Measurements from ENCODE around the gene ZMYND8.
"Not testable (repeated sequence)": the region's sequence is repeated elsewhere in the genome, so short reads cannot be mapped to it uniquely, and the experiment has no call there.

ZMYND8 gene

DNA sequence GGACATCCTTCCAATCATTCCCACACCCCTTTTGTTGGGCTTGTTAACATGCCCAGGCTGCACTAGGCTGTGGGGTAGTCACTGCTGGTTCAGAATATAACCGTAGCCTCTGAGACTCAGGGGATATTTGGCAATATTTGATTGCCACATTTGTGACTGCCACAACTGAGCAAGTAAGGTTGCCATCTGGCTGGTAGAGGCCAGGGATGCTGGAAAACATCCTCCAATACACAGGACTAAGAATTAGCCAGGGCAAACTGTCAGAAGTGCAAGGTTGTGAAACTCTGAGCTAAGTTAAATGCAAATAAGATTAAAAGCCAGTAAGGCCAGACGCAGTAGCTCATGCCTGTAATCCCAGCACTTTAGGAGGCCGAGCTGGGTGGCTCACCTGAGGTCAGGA is 112.0 kb downstream of the ZMYND8 start:
- TF ChIP-seq, protein P1, sequence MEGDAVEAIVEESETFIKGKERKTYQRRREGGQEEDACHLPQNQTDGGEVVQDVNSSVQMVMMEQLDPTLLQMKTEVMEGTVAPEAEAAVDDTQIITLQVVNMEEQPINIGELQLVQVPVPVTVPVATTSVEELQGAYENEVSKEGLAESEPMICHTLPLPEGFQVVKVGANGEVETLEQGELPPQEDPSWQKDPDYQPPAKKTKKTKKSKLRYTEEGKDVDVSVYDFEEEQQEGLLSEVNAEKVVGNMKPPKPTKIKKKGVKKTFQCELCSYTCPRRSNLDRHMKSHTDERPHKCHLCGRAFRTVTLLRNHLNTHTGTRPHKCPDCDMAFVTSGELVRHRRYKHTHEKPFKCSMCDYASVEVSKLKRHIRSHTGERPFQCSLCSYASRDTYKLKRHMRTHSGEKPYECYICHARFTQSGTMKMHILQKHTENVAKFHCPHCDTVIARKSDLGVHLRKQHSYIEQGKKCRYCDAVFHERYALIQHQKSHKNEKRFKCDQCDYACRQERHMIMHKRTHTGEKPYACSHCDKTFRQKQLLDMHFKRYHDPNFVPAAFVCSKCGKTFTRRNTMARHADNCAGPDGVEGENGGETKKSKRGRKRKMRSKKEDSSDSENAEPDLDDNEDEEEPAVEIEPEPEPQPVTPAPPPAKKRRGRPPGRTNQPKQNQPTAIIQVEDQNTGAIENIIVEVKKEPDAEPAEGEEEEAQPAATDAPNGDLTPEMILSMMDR (conservative IDR thresholded peaks at IDR 0.05; ENCODE audit: low read length), result no peak
- DNase-seq (ENCODE audit: low read depth), result peak; percentile 48
- no peak overlapping the region for H3K4me3 ChIP-seq (ENCODE audit: low read length)

DNA sequence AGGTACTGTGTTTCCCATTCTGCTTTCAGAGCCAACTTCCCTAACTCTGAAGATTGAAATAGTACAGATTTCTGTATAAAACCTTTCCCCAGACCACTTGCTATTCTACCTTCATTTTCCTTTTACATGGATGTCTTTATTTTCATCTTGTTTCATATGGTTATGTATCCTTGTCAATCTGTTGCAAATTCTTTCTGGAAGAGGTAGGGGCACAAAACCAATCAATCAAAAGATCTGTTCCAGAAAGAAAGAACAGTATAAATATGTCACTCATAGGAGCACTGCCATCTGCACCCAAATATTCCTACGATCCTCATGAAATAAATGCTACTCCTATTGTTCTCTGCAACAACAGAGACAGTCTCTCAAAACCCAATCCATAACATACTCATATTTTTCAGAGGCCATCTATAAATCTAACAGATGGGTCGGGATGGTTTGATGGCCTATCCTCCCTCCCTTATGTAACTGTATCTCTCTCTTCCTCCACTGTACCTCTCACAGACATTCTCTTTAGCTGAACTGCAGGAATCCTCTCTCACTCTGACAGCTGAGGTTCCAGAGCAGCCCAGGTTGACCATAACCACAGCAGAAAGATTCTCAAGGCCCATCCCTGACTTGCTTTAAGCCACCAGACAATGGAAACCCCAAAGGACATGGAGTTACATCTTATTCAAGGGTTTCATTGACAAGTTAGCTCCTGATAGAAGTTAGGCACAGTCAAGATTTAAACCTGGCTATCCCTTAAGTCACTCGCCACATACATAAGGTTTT is 112.8 kb downstream of the ZMYND8 start:
- DNase-seq (ENCODE audit: low read depth), result no peak
- no peak overlapping the region for H3K4me3 ChIP-seq (ENCODE audit: low read length)
- TF ChIP-seq, protein P1 (conservative IDR thresholded peaks at IDR 0.05; ENCODE audit: low read length), result no peak

DNA sequence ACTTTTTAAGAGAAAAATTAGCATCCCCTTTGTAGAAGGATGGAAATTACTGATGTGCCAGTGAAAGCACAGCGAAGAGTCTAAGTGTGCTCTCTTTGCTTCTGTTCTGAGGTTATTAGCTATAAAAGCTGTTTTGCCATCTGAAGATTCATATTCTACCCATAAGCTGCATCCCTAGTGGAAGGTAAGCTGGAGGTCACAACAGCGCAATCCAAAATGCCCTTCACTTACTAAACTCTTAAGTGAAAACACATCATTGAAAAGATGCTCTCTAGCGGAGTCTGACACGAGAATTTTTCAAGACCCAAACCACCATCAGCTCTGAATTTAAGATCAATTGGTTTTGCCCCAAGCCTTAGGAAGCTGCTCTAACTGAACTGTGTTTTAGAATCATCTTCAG is 113.5 kb downstream of the ZMYND8 start:
- H3K4me3 ChIP-seq (ENCODE audit: low read length), result no peak overlapping the region
- TF ChIP-seq, protein P1 (conservative IDR thresholded peaks at IDR 0.05; ENCODE audit: low read length), result no peak
- no peak for DNase-seq (ENCODE audit: low read depth)

DNA sequence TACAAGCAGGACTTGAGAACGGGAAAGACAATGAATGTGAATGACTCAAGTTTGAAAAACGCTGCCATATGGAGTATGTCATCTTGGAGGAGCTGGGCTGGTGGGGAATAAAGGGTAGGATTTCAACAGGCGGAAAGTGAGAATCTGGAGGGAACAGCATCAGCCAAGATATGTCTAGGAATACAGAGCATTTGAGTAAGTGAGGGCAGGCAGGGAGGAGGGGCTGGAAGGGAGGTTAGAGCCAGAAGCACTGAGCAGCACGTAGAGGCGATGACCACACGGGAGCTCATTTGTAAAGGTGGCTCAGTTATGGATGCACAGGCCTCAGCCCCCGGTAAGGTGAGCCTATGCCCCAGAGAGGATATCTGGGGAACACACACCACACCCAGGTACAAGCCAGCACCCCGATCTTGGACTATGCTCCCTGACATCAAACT is 115.1 kb downstream of the ZMYND8 start:
- TF ChIP-seq, protein P1 (conservative IDR thresholded peaks at IDR 0.05; ENCODE audit: low read length), result no peak
- peak; percentile 83 for DNase-seq (ENCODE audit: low read depth)
- no peak overlapping the region for H3K4me3 ChIP-seq (ENCODE audit: low read length)

DNA sequence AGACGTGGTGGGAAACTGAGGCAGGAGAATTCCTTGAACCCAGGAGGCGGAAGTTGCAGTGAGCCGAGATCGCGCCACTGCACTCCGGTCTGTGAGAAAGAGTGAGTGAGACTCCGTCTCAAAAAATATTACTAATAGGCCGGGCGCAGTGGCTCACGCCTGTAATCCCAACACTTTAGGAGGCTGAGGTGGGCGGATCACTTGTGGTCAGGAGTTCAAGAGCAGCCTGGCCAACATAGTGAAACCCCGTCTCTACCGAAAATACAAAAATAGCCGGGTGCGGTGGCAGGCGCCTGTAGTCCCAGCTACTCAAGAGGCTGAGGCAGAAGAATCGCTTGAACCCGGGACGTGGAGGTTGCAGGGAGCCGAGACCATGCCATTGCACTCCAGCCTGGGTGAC is 116.4 kb downstream of the ZMYND8 start:
- not testable (repeated sequence) for DNase-seq (ENCODE audit: low read depth)

DNA sequence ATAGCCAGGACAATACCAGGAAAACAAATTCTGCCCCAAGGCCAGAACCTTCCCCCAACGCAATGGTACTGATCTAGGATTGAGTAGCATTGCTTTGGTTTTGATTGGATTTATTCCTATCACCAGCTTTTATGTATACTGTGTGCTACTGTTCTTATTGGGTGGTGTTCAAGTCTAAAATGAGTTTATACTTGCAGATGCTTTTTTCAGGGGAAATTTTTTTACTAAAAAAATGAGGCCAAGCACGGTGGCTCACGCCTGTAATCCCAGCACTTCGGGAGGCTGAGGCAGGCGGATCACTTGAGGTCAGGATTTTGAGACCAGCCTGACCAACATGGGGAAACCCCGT is 116.8 kb downstream of the ZMYND8 start:
- no peak for DNase-seq (ENCODE audit: low read depth)
- TF ChIP-seq, protein P1 (conservative IDR thresholded peaks at IDR 0.05; ENCODE audit: low read length), result no peak
- H3K4me3 ChIP-seq (ENCODE audit: low read length), result no peak overlapping the region

More for the DNA sequence above, 116.4 kb downstream of the ZMYND8 start:
- not testable (repeated sequence) for H3K4me3 ChIP-seq (ENCODE audit: low read length)

DNA sequence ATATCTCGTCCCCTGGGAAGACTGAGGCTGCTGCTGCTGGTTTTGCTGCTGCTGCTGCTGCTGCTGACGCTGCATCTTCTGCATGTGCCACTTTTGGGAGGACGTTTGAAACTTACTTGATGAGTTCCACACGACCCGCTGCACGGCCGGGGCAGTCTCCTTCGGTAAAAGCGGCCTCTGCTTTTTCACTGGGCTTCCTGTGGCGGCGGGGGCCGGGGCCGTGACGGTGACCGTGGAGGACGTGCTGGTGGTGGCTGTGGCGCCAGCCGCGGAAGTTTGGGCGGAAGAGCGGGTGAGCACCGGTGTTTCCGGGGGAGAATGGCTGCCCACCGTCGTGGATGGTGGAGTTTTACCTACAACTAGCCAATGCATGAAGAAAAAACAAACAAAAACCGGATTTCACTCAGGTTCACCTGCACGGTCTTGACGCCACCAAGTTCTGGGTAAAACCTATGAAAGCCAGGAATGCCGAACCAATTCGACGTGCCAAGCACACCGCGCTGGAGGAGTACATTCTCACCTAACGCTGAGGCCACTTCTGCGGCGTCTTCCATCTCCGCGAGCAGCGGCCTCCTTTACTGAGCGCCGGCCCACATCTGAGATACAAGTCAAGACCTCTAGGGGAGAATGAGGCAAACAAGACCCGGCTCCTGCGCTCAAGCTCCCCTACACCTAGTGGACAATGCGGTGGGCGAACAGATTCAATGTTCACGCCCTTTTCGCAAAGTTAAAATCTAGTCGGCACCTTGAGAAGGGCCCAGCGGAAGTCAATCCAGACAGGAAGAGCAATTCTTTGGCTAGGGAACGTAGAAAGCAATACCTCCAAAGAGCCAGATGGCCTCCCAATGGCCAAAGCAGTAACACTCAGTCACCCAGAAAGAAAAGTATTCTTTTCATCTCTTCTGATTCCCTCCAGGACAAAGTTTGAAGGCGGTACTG is 117.5 kb downstream of the ZMYND8 start:
- no peak overlapping the region for H3K4me3 ChIP-seq (ENCODE audit: low read length)
- DNase-seq (ENCODE audit: low read depth), result no peak
- TF ChIP-seq, protein P1 (conservative IDR thresholded peaks at IDR 0.05; ENCODE audit: low read length), result no peak
